ENCODE results near the gene LRP1-AS. TPM values are rescaled to one million over a fixed set of nuclear protein-coding genes. Genes with fewer than 3 reads are reported as not detected.

LRP1-AS gene
- total RNA-seq, 2 donors from 2014 or later, result not detected

- Mint-ChIP-seq H3K36me3 (ENCODE audit: low read depth) (no peaks in the 10 kb centered on the region), H3K9me3 (no peaks in the 10 kb centered on the region), H3K27ac (no peak overlapping the region), H3K4me1 (no peaks in the 10 kb centered on the region), H3K4me3 (no peak overlapping the region), H3K27me3 (no peaks in the 10 kb centered on the region)
- no peak for ATAC-seq (replicated peaks)
Observed at GRCh38 chr12:57185403-57185802, 38.0 kb upstream of the LRP1-AS start.

- Mint-ChIP-seq H3K4me1 (no peaks in the 10 kb centered on the region), H3K9me3 (no peaks in the 10 kb centered on the region), H3K27me3 (no peaks in the 10 kb centered on the region), H3K4me3 (no peak overlapping the region), H3K27ac (no peak overlapping the region), H3K36me3 (ENCODE audit: low read depth) (no peaks in the 10 kb centered on the region)
- ATAC-seq (replicated peaks), result no peak
Observed at GRCh38 chr12:57183939-57184725, 36.7 kb upstream of the LRP1-AS start.

- no peaks in the 10 kb centered on the region for H3K27me3 Mint-ChIP-seq
- H3K36me3 Mint-ChIP-seq (ENCODE audit: low read depth), result no peaks in the 10 kb centered on the region
- H3K4me1 Mint-ChIP-seq, result no peaks in the 10 kb centered on the region
- no peaks in the 10 kb centered on the region for H3K9me3 Mint-ChIP-seq
- H3K27ac Mint-ChIP-seq, result no peak overlapping the region
- peak; percentile 93 for ATAC-seq (replicated peaks)
- H3K4me3 Mint-ChIP-seq, result no peak overlapping the region
Observed at GRCh38 chr12:57182918-57183575, 35.6 kb upstream of the LRP1-AS start.

- H3K27ac Mint-ChIP-seq, result no peak overlapping the region
- ATAC-seq (replicated peaks), result no peak
- no peak overlapping the region for H3K4me3 Mint-ChIP-seq
- H3K36me3 Mint-ChIP-seq (ENCODE audit: low read depth), result no peaks in the 10 kb centered on the region
- no peaks in the 10 kb centered on the region for H3K4me1 Mint-ChIP-seq
- H3K27me3 Mint-ChIP-seq, result no peaks in the 10 kb centered on the region
- H3K9me3 Mint-ChIP-seq, result no peaks in the 10 kb centered on the region
Observed at GRCh38 chr12:57181561-57182155, 34.2 kb upstream of the LRP1-AS start.

GRCh38 chr12:57181072-57181471 is 33.7 kb upstream of the LRP1-AS start:
- no peak overlapping the region for H3K4me3 Mint-ChIP-seq
- no peak overlapping the region for H3K27ac Mint-ChIP-seq
- H3K4me1 Mint-ChIP-seq, result no peaks in the 10 kb centered on the region
- ATAC-seq (replicated peaks), result no peak
- H3K27me3 Mint-ChIP-seq, result no peaks in the 10 kb centered on the region
- H3K36me3 Mint-ChIP-seq (ENCODE audit: low read depth), result no peaks in the 10 kb centered on the region
- no peaks in the 10 kb centered on the region for H3K9me3 Mint-ChIP-seq

- Mint-ChIP-seq H3K36me3 (ENCODE audit: low read depth) (no peaks in the 10 kb centered on the region), H3K4me3 (no peak overlapping the region), H3K9me3 (no peaks in the 10 kb centered on the region), H3K4me1 (no peaks in the 10 kb centered on the region), H3K27ac (no peak overlapping the region), H3K27me3 (no peaks in the 10 kb centered on the region)
- ATAC-seq (replicated peaks), result no peak
Observed at GRCh38 chr12:57180321-57180989, 33.0 kb upstream of the LRP1-AS start.

- H3K27me3 Mint-ChIP-seq, result no peaks in the 10 kb centered on the region
- no peaks in the 10 kb centered on the region for H3K9me3 Mint-ChIP-seq
- no peak for ATAC-seq (replicated peaks)
- H3K36me3 Mint-ChIP-seq (ENCODE audit: low read depth), result no peaks in the 10 kb centered on the region
- no peak overlapping the region for H3K27ac Mint-ChIP-seq
- H3K4me3 Mint-ChIP-seq, result no peak overlapping the region
- H3K4me1 Mint-ChIP-seq, result no peaks in the 10 kb centered on the region
Observed at GRCh38 chr12:57179331-57180086, 32.1 kb upstream of the LRP1-AS start.

- peaks cover under 1% of the 10 kb centered on the region for H3K4me1 Mint-ChIP-seq
- ATAC-seq (replicated peaks), result no peak
- H3K4me3 Mint-ChIP-seq, result no peak overlapping the region
- H3K9me3 Mint-ChIP-seq, result no peaks in the 10 kb centered on the region
- no peaks in the 10 kb centered on the region for H3K27me3 Mint-ChIP-seq
- H3K27ac Mint-ChIP-seq, result no peak overlapping the region
- no peaks in the 10 kb centered on the region for H3K36me3 Mint-ChIP-seq (ENCODE audit: low read depth)
Observed at GRCh38 chr12:57178213-57178612, 30.8 kb upstream of the LRP1-AS start.

- H3K4me1 Mint-ChIP-seq, result peaks cover 4% of the 10 kb centered on the region
- H3K27ac Mint-ChIP-seq, result no peak overlapping the region
- no peaks in the 10 kb centered on the region for H3K9me3 Mint-ChIP-seq
- H3K27me3 Mint-ChIP-seq, result no peaks in the 10 kb centered on the region
- ATAC-seq (replicated peaks), result no peak
- no peak overlapping the region for H3K4me3 Mint-ChIP-seq
- H3K36me3 Mint-ChIP-seq (ENCODE audit: low read depth), result no peaks in the 10 kb centered on the region
Observed at GRCh38 chr12:57177354-57177753, 29.9 kb upstream of the LRP1-AS start.

- H3K9me3 Mint-ChIP-seq, result no peaks in the 10 kb centered on the region
- H3K4me3 Mint-ChIP-seq, result no peak overlapping the region
- no peaks in the 10 kb centered on the region for H3K36me3 Mint-ChIP-seq (ENCODE audit: low read depth)
- H3K4me1 Mint-ChIP-seq, result peaks cover 4% of the 10 kb centered on the region
- ATAC-seq (replicated peaks), result no peak
- H3K27ac Mint-ChIP-seq, result no peak overlapping the region
- no peaks in the 10 kb centered on the region for H3K27me3 Mint-ChIP-seq
Observed at GRCh38 chr12:57176846-57177245, 29.4 kb upstream of the LRP1-AS start.

GRCh38 chr12:57176139-57176477 is 28.7 kb upstream of the LRP1-AS start:
- no peak for ATAC-seq (replicated peaks)
- Mint-ChIP-seq H3K4me1 (peaks cover 4% of the 10 kb centered on the region), H3K27ac (no peak overlapping the region), H3K27me3 (no peaks in the 10 kb centered on the region), H3K36me3 (ENCODE audit: low read depth) (no peaks in the 10 kb centered on the region), H3K4me3 (no peak overlapping the region), H3K9me3 (no peaks in the 10 kb centered on the region)

GRCh38 chr12:57175428-57176138 is 28.2 kb upstream of the LRP1-AS start:
- Mint-ChIP-seq H3K4me3 (no peak overlapping the region), H3K27me3 (no peaks in the 10 kb centered on the region), H3K9me3 (no peaks in the 10 kb centered on the region), H3K27ac (no peak overlapping the region), H3K36me3 (ENCODE audit: low read depth) (no peaks in the 10 kb centered on the region), H3K4me1 (peaks cover 4% of the 10 kb centered on the region)
- peak; percentile 46 for ATAC-seq (replicated peaks)

- no peak for ATAC-seq (replicated peaks)
- Mint-ChIP-seq H3K27me3 (no peaks in the 10 kb centered on the region), H3K9me3 (no peaks in the 10 kb centered on the region), H3K4me3 (no peak overlapping the region), H3K4me1 (peaks cover 4% of the 10 kb centered on the region), H3K36me3 (ENCODE audit: low read depth) (no peaks in the 10 kb centered on the region), H3K27ac (no peak overlapping the region)
Observed at GRCh38 chr12:57173683-57174082, 26.3 kb upstream of the LRP1-AS start.

GRCh38 chr12:57173089-57173488 is 25.7 kb upstream of the LRP1-AS start:
- Mint-ChIP-seq H3K9me3 (no peaks in the 10 kb centered on the region), H3K36me3 (ENCODE audit: low read depth) (no peaks in the 10 kb centered on the region), H3K27ac (no peak overlapping the region), H3K4me1 (peaks cover 4% of the 10 kb centered on the region), H3K27me3 (no peaks in the 10 kb centered on the region), H3K4me3 (no peak overlapping the region)
- ATAC-seq (replicated peaks), result peak; percentile 52

All from activated T-helper 17 cell treated with anti-CD3 and anti-CD28 coated beads, Interleukin-2, amount 50 U/mL, for 72 hours (primary cell).